HCT116 (cell line): ENCODE results near the gene ORM1.

Experiments
- EGR1 ChIP-seq: IDR thresholded peaks from 2 replicates; pipeline ENCODE4 v1.6.1; 2012; ENCODE audit warnings: low read depth
- POLR2AphosphoS5 ChIP-seq: IDR thresholded peaks from 2 replicates; pipeline ENCODE4 v1.6.1; 2011; ENCODE audit warnings: mild to moderate bottlenecking, low read depth, low read length, moderate library complexity

DNA sequence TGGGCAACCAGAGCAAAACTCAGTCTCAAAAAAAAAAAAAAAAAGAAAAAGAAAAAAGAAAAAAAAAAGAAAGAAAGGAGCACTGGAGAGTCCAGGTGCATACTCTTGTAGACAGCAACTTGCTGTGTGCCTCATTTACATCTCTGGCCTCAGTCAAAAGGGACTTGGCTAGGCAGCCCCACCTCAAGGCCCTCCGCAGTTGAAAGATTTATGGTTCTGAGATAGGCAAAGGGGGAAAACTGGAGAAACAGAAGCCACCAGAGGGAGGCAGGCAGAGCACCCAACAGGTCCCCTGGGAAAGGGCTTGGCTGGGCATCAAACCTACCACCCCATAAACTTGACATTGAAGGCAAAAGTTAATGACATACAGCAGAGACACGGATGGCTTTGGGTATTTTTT is 12.8 kb downstream of the ORM1 start:
- TF ChIP-seq EGR1 (no peak), POLR2AphosphoS5 (no peak)
